ENCODE measurements around the gene TUBGCP3.

GRCh38 chr13:112438515-112438914, 149.4 kb downstream of the TUBGCP3 start:
- TF ChIP-seq CTCF (IDR thresholded peaks at IDR 0.05; ENCODE audit: low read depth, low read length, poor library complexity, severe bottlenecking), result no peak
- no peak for TF ChIP-seq EZH2phosphoT487 (IDR thresholded peaks at IDR 0.05; ENCODE audit: borderline replicate concordance, low read length)

All from DOHH2 (cell line).